A673 (cell line): Measurements from ENCODE around the gene GPAM. TPM values are rescaled to one million over a fixed set of nuclear protein-coding genes. Genes with fewer than 3 reads are reported as not detected.

ENCODE experiments used
- BruUV-seq: library from RNA; stranded (reverse); fragments of 400-500 nt; replicated peaks from 2 replicates; lab custom pipeline; 2021; lab: Mats Ljungman, UMichigan
- CTCF ChIA-PET: fragments of 300-600 bp; sonication (Branson Sonifier 250); formaldehyde crosslinking; loops from one replicate; lab custom pipeline; 2022; ENCODE audit warnings: antibody characterized with exemption; lab: Charles Lee
- POLR2A ChIA-PET: fragments of 300-600 bp; sonication (Branson Sonifier 250); formaldehyde crosslinking; loops from one replicate; lab custom pipeline; 2022; ENCODE audit warnings: antibody characterized with exemption; ENCODE audit not compliant: low non-redundant PET; lab: Charles Lee
- DNase-seq: peaks from one replicate; pipeline ENCODE4 v3.0.0-alpha.2; 2015; ENCODE audit warnings: low spot score
- H3K27ac ChIP-seq: fragments of 200-600 bp; sonication (generic); 2 replicates; pipeline ENCODE4 v1.5.1; 2016; ENCODE audit warnings: mixed run types, low read depth, mild to moderate bottlenecking, mixed read lengths, antibody characterized with exemption, low read length; ENCODE audit not compliant: poor library complexity, severe bottlenecking
- H3K27me3 ChIP-seq: fragments of 200-600 bp; sonication (generic); replicated peaks from 2 replicates; pipeline ENCODE4 v1.6.1; 2017; ENCODE audit warnings: mixed run types, low read depth, mild to moderate bottlenecking, mixed read lengths, antibody characterized with exemption, low read length; ENCODE audit not compliant: insufficient read depth, poor library complexity
- H3K36me3 ChIP-seq: fragments of 200-600 bp; sonication (generic); 2 replicates; pipeline ENCODE4 v1.6.1; 2016; ENCODE audit warnings: mixed run types, mild to moderate bottlenecking, mixed read lengths, antibody characterized with exemption, low read length; ENCODE audit not compliant: insufficient read depth, poor library complexity, severe bottlenecking
- H3K4me1 ChIP-seq: fragments of 200-600 bp; sonication (generic); 2 replicates; pipeline ENCODE4 v1.6.1; 2017; ENCODE audit warnings: mixed run types, mild to moderate bottlenecking, mixed read lengths, antibody characterized with exemption, low read length; ENCODE audit not compliant: insufficient read depth, poor library complexity, severe bottlenecking
- H3K4me3 ChIP-seq: fragments of 200-600 bp; sonication (generic); 2 replicates; pipeline ENCODE4 v1.5.1; 2016; ENCODE audit warnings: low read depth, mixed run types, mild to moderate bottlenecking, mixed read lengths, low read length; ENCODE audit not compliant: poor library complexity, severe bottlenecking
- H3K9me3 ChIP-seq: fragments of 200-600 bp; sonication (generic); 2 replicates; pipeline ENCODE4 v1.6.1; 2016; ENCODE audit warnings: mixed run types, low read depth, mild to moderate bottlenecking, mixed read lengths, antibody characterized with exemption, low read length; ENCODE audit not compliant: poor library complexity, severe bottlenecking
- CTCF ChIP-seq: fragments of 300-800, 200-600 bp; sonication (generic); conservative IDR thresholded peaks from 2 replicates; pipeline ENCODE4 v1.5.1; 2017; ENCODE audit warnings: low read depth, mild to moderate bottlenecking, antibody characterized with exemption, low read length, moderate library complexity, mixed read lengths
- EZH2 ChIP-seq: fragments of 200-600 bp; sonication (generic); IDR thresholded peaks from 2 replicates; pipeline ENCODE4 v1.6.1; 2017; ENCODE audit warnings: borderline replicate concordance, low read depth, mild to moderate bottlenecking, mixed read lengths, antibody characterized with exemption, low read length; ENCODE audit not compliant: poor library complexity, severe bottlenecking
- intact Hi-C: fragments of 100-400 bp; cut with micrococcal nuclease; formaldehyde crosslinking; loops from one replicate; pipeline ENCODE4 v1.10.0; 2022; ENCODE audit not compliant: unreplicated experiment
- total RNA-seq: library from RNA; stranded (reverse); gene quantifications from 2 replicates; pipeline ENCODE4 v1.2.3, GENCODE V29; 2021

Gene GPAM
- total RNA-seq, 1 experiment from 2014 or later = 18.1 TPM

GRCh38 chr10:112173206-112173605, 10.4 kb downstream of the GPAM start:
- no peak overlapping the region for H3K27ac ChIP-seq
- H3K4me1 ChIP-seq = no peaks in the 10 kb centered on the region
- H3K27me3 ChIP-seq = no peaks in the 10 kb centered on the region
- peaks cover 33% of the 10 kb centered on the region for H3K36me3 ChIP-seq
- TF ChIP-seq CTCF (no peak), EZH2 (no peak)
- DNase-seq = no peak
- POLR2A ChIA-PET = interaction anchor here (0.7 kb wide), 1 partner anchor 9 kb away, joined by 3 read pairs; no protein-coding TSS in a partner anchor
- no peak overlapping the region for H3K4me3 ChIP-seq
- BruUV-seq = no TSS peak
- no peaks in the 10 kb centered on the region for H3K9me3 ChIP-seq
- CTCF ChIA-PET = no interaction called here
- intact Hi-C loops = no loop called here

GRCh38 chr10:112168733-112169132, 14.8 kb downstream of the GPAM start:
- H3K27me3 ChIP-seq = no peaks in the 10 kb centered on the region
- no peak for TF ChIP-seq EZH2
- no peak for TF ChIP-seq CTCF
- no peak overlapping the region for H3K27ac ChIP-seq
- no peak for DNase-seq
- POLR2A ChIA-PET = no interaction called here
- CTCF ChIA-PET = no interaction called here
- no peak overlapping the region for H3K4me3 ChIP-seq
- H3K4me1 ChIP-seq = no peaks in the 10 kb centered on the region
- H3K9me3 ChIP-seq = no peaks in the 10 kb centered on the region
- peaks cover 30% of the 10 kb centered on the region for H3K36me3 ChIP-seq
- intact Hi-C loops = no loop called here
- BruUV-seq = no TSS peak

GRCh38 chr10:112166800-112167199, 16.8 kb downstream of the GPAM start:
- no peaks in the 10 kb centered on the region for H3K9me3 ChIP-seq
- H3K36me3 ChIP-seq = peaks cover 15% of the 10 kb centered on the region
- CTCF ChIA-PET = no interaction called here
- TF ChIP-seq EZH2 (no peak), CTCF (no peak)
- H3K4me3 ChIP-seq = no peak overlapping the region
- no peaks in the 10 kb centered on the region for H3K4me1 ChIP-seq
- no peaks in the 10 kb centered on the region for H3K27me3 ChIP-seq
- H3K27ac ChIP-seq = no peak overlapping the region
- intact Hi-C loops = no loop called here
- DNase-seq = no peak
- BruUV-seq = no TSS peak
- POLR2A ChIA-PET = no interaction called here
